Testis (tissue), 3 donors: ENCODE measurements around the gene GSC2. TPM values are rescaled to one million over a fixed set of nuclear protein-coding genes. Genes with fewer than 3 reads are reported as not detected.
A peak's percentile ranks its signal among the peaks of the same experiment; 100 is the strongest.

Source experiments
- DNase-seq: peaks from one replicate; pipeline ENCODE4 v3.0.0-alpha.2; 2019
- H3K27ac ChIP-seq, 2 donors: fragments of 200-600 bp; sonication (generic); one replicate each; pipeline ENCODE4 v1.5.1; 2019
- H3K27me3 ChIP-seq: fragments of 200-600 bp; sonication (generic); one replicate; pipeline ENCODE4 v1.5.1; 2019
- H3K36me3 ChIP-seq: fragments of 200-600 bp; sonication (generic); one replicate; pipeline ENCODE4 v1.5.1; 2017; ENCODE audit warnings: low read depth; ENCODE audit errors: missing control alignments
- H3K4me1 ChIP-seq: fragments of 200-600 bp; sonication (generic); one replicate; pipeline ENCODE4 v1.5.1; 2019
- H3K4me3 ChIP-seq, 2 donors: fragments of 200-600 bp; sonication (generic); one replicate each; pipeline ENCODE4 v1.5.1; 2017 to 2019
- H3K9me3 ChIP-seq: fragments of 200-600 bp; sonication (generic); one replicate; pipeline ENCODE4 v1.5.1; 2017
- POLR2A ChIP-seq: fragments of 450-650 bp; IDR thresholded peaks from one replicate; pipeline ENCODE4 v1.6.1; 2017; ENCODE audit warnings: antibody characterized with exemption, mild to moderate bottlenecking, moderate library complexity
- WGBS, 2 donors: methylation state at CpG; one replicate each; pipeline ENCODE4 v1.1.5; 2018; 5-methylcytosine and 5-hydroxymethylcytosine counted together
- intact Hi-C: fragments of 100-400 bp; cut with DNase I; formaldehyde crosslinking; loops from one replicate; pipeline ENCODE4 v1.15.1; 2023; ENCODE audit warnings: low total_unique reads
- polyA plus RNA-seq: library from polyadenylated mRNA; stranded (reverse); fragments of 350-450 nt; fragmentation: Illumina TruSeq; extraction: RNeasy Lipid Tissue Mini Kit (QIAGEN cat#74804); gene quantifications from one replicate; pipeline ENCODE4 v1.2.3, GENCODE V29; 2014; ENCODE audit warnings: low read depth, low replicate concordance; ENCODE audit not compliant: insufficient read depth
- total RNA-seq, 2 donors: library from RNA; depleted of rRNA; stranded (reverse); fragments of >200 nt; gene quantifications; one replicate each; pipeline ENCODE4 v1.2.3, GENCODE V29; 2016
- TF ChIP-seq, protein P1 (sequence below), 3 experiments: fragments of 450-650 bp in 2 of 3; fragments of 200-600 bp in 1 of 3; sonication (generic) in 1 of 3; IDR thresholded peaks; one replicate each; pipeline ENCODE4 v1.5.1; 2016 to 2019; ENCODE audit warnings: antibody characterized with exemption in 3 of 3, mild to moderate bottlenecking in 2 of 3, moderate library complexity in 1 of 3

GSC2 gene
- total and polyA plus RNA-seq, 3 donors from 2014 or later, result 2.3 to 16.0 (median 15.3) TPM

DNA sequence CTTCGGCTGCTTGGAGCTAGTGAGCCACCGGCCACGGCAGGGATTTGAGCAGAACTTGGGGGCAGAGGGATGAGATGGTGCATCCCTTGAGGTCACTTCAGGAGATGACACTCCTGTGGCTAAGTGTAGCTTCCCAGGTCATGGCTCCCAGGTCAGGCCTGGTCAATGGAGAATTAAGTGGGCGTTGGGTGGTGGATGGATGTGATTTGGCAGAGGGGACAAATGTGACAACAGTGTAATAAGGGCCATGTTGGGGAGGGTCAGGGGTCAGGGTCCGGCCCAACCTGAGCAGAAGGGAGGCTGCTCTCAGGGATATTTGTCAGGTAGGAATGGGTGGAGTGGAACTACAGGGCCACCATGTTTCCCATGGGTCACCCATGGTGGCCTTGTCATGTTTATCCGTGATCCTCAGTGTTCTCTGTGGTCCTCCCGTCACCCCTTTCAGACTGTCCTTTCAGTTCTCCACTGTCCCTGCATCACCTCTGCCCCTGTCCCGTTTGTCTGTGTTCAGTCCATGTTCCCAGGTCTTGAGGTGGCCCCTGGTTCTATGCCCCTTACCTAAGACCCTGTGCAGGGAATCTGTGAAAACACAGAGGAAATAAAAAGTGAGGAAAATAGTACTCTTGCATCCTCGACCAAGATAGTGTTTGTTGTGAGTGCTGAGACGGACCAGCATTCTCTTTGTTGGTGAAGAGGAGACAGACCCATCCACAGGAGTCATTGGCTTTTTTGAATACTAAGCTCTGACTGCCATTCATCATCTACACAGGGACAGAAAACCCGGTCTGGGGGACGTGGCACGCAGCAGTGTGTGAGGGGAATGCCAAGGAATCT is 22.3 kb upstream of the GSC2 start:
- Histone ChIP-seq H3K36me3 (no peaks in the 10 kb centered on the region), H3K4me1 (peaks cover 38% of the 10 kb centered on the region), H3K9me3 (no peaks in the 10 kb centered on the region), H3K4me3 (peak overlapping the region; percentile 95 to 99), H3K27me3 (no peaks in the 10 kb centered on the region), H3K27ac (peak overlapping the region in 1 of 2 donors; percentile 68)
- no peak for TF ChIP-seq POLR2A
- TF ChIP-seq, protein P1, sequence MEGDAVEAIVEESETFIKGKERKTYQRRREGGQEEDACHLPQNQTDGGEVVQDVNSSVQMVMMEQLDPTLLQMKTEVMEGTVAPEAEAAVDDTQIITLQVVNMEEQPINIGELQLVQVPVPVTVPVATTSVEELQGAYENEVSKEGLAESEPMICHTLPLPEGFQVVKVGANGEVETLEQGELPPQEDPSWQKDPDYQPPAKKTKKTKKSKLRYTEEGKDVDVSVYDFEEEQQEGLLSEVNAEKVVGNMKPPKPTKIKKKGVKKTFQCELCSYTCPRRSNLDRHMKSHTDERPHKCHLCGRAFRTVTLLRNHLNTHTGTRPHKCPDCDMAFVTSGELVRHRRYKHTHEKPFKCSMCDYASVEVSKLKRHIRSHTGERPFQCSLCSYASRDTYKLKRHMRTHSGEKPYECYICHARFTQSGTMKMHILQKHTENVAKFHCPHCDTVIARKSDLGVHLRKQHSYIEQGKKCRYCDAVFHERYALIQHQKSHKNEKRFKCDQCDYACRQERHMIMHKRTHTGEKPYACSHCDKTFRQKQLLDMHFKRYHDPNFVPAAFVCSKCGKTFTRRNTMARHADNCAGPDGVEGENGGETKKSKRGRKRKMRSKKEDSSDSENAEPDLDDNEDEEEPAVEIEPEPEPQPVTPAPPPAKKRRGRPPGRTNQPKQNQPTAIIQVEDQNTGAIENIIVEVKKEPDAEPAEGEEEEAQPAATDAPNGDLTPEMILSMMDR (IDR thresholded peaks at IDR 0.05), result no peak
- intact Hi-C loops, result no loop called here
- WGBS, 2 donors, result 35 to 41% methylated on average over 13 of the region's 13 CpGs
- DNase-seq, result no peak

DNA sequence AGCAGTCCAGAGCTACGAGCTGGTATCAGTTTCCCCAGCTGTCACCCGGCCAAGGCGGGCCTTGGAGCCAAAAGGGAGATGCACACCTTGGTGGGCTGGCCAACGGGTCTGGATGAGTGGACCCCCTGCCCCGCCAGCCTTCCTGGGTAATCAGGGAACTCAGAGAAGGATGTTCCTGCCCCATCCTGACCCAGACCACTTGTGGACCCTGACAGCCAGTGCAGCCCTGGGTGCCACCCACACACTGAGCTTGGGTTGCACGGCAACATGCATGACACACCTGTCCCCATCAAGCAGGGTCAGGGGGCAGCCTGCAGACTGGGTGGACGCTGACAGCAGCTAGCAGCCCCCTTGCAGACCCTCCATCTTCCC is 19.8 kb upstream of the GSC2 start:
- no peak overlapping the region for H3K4me3 ChIP-seq
- no peak overlapping the region for H3K27ac ChIP-seq
- peaks cover 31% of the 10 kb centered on the region for H3K4me1 ChIP-seq
- H3K9me3 ChIP-seq, result no peaks in the 10 kb centered on the region
- H3K36me3 ChIP-seq, result no peaks in the 10 kb centered on the region
- intact Hi-C loops, result no loop called here
- TF ChIP-seq, protein P1 (IDR thresholded peaks at IDR 0.05), result no peak
- no peak for TF ChIP-seq POLR2A
- no peak for DNase-seq
- no peaks in the 10 kb centered on the region for H3K27me3 ChIP-seq
- 17 to 29% methylated on average over 2 to 7 of the region's 7 CpGs for WGBS, 2 donors

DNA sequence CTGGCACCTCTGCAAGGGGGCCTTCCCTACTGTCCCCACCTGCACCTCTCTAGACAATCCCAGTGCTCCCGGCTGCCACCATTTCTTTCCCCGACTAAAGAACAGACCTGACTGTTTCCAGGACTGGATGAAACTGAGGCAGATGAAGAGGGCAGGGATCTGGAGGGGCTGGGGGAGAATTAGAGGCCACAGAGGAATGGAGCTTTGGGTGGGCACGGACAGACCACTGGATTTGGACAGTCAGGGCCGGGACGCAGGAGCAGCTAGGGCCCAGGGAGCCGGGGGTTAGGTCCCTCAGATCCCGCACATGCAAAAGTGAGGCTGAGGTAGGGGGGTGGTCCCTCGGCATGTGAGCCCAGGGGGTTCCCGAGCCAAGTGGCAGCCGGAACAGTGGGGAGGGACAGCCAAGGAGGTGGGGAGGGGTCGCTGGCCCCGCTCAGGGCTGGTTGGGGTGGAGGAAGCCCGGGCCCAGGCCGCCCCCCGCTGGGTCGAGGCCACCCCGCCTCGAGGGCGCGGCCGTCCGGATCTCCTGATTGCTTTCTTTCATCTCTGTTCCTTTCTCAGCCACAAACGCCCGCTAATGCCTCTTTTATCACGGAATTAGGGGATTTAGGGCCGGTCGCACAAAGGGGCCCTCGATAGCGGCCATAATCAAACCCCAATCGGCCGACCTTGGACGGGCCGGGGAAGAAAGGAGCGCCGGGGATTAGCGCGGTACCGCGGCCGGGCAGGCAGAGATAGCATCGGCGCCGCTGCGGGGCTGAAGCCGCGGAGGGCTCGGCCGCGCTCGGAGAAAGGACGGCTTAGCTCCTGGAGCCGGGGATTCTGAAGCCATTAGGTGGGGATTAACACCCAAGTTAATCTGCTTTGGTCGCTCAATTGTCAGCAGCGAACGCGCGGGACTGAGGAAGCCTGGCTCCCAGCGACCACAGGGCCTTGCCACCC is 19.2 kb upstream of the GSC2 start:
- intact Hi-C loops, result no loop called here
- Histone ChIP-seq H3K4me1 (peaks cover 26% of the 10 kb centered on the region), H3K27ac (no peak overlapping the region), H3K36me3 (no peaks in the 10 kb centered on the region), H3K4me3 (peak overlapping the region in 1 of 2 donors; percentile 15), H3K9me3 (no peaks in the 10 kb centered on the region), H3K27me3 (no peaks in the 10 kb centered on the region)
- WGBS, 2 donors, result 4 to 6% methylated on average over 40 to 58 of the region's 58 CpGs
- TF ChIP-seq, protein P1 (IDR thresholded peaks at IDR 0.05), result no peak
- TF ChIP-seq POLR2A, result no peak
- no peak for DNase-seq

DNA sequence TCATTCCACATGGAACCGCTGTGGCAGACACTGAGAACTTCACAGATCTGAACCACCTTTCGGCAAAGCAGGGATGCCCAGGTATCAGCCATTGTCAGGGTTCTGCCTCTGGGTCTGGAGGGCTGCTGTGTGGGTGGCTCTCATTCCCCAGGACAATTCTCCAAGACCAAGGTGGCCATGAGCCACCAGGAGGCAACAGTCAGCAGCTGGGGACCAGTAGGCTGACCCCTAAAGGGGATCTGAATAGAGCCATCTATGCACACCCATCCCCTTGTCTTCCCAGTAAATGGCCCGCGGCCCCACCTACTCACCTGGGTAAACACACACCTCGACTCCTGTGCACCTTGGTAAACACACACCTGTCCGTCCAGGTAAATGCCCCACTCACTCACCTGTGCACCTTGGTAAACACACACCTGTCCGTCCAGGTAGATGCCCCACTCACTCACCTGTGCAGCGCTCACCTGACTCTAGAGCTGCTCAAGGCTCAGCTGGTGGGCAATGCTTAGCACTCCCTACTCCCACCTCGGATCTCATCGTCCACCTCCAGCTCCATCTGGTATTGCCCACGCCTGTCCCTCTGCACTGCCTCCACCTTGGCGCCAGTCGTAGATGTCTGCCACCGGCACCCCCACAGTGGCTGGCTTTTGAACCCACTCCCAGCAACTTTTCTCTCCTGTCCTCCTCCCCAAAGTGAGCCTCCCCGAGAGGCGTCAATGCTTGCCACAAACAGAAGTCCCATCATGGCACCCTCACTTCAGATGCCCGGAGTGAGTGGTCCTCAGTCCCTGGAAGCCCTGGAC is 18.2 kb upstream of the GSC2 start:
- no peak overlapping the region for H3K27ac ChIP-seq
- intact Hi-C loops, result no loop called here
- no peak for DNase-seq
- no peaks in the 10 kb centered on the region for H3K27me3 ChIP-seq
- no peaks in the 10 kb centered on the region for H3K36me3 ChIP-seq
- H3K4me3 ChIP-seq, result no peak overlapping the region
- H3K9me3 ChIP-seq, result no peaks in the 10 kb centered on the region
- TF ChIP-seq, protein P1 (IDR thresholded peaks at IDR 0.05), result no peak
- no peak for TF ChIP-seq POLR2A
- 65 to 70% methylated on average over 14 to 17 of the region's 17 CpGs for WGBS, 2 donors
- peaks cover 18% of the 10 kb centered on the region for H3K4me1 ChIP-seq
